NCI-H2171 treated with DMSO at 0.1 percent for 48 hours (cell line): Measurements from ENCODE around the gene GTPBP1.

ENCODE experiments used
- DNase-seq: peaks from one replicate; lab custom pipeline; 2025; lab: John Stamatoyannopoulos, UW

GTPBP1 gene

GRCh38 chr22:38760477-38761201 is 54.9 kb downstream of the GTPBP1 start:
- DNase-seq: peak; percentile 93

- DNase-seq: no peak
Observed at GRCh38 chr22:38761202-38762162, 55.7 kb downstream of the GTPBP1 start.

GRCh38 chr22:38762551-38762983 is 56.8 kb downstream of the GTPBP1 start:
- peak; percentile 88 for DNase-seq

- DNase-seq: peak; percentile 71
Observed at GRCh38 chr22:38766076-38766777, 60.5 kb downstream of the GTPBP1 start.

GRCh38 chr22:38767313-38767712 is 61.6 kb downstream of the GTPBP1 start:
- no peak for DNase-seq

- no peak for DNase-seq
Observed at GRCh38 chr22:38768036-38768435, 62.3 kb downstream of the GTPBP1 start.

GRCh38 chr22:38770257-38770949 is 64.7 kb downstream of the GTPBP1 start:
- no peak for DNase-seq

GRCh38 chr22:38772623-38772873 is 66.8 kb downstream of the GTPBP1 start:
- DNase-seq: no peak

- DNase-seq: no peak
Observed at GRCh38 chr22:38773363-38773946, 67.7 kb downstream of the GTPBP1 start.

- peak; percentile 64 for DNase-seq
Observed at GRCh38 chr22:38774496-38775166, 68.9 kb downstream of the GTPBP1 start.

- no peak for DNase-seq
Observed at GRCh38 chr22:38775656-38776055, 69.9 kb downstream of the GTPBP1 start.

- DNase-seq: no peak
Observed at GRCh38 chr22:38776086-38776485, 70.3 kb downstream of the GTPBP1 start.

GRCh38 chr22:38777087-38777671 is 71.4 kb downstream of the GTPBP1 start:
- no peak for DNase-seq

- DNase-seq: no peak
Observed at GRCh38 chr22:38781033-38781432, 75.3 kb downstream of the GTPBP1 start.

- DNase-seq: no peak
Observed at GRCh38 chr22:38782402-38783094, 76.8 kb downstream of the GTPBP1 start.
